DMS153 treated with DMSO at 0.1 percent for 48 hours (cell line): ENCODE data around the gene LOC128125822.
"Not testable (repeated sequence)": the region's sequence is repeated elsewhere in the genome, so short reads cannot be mapped to it uniquely, and the experiment has no call there.

ENCODE experiments used
- DNase-seq: peaks from one replicate; lab custom pipeline; 2025; ENCODE audit not compliant: unreplicated experiment; lab: John Stamatoyannopoulos, UW

LOC128125822 gene

DNA sequence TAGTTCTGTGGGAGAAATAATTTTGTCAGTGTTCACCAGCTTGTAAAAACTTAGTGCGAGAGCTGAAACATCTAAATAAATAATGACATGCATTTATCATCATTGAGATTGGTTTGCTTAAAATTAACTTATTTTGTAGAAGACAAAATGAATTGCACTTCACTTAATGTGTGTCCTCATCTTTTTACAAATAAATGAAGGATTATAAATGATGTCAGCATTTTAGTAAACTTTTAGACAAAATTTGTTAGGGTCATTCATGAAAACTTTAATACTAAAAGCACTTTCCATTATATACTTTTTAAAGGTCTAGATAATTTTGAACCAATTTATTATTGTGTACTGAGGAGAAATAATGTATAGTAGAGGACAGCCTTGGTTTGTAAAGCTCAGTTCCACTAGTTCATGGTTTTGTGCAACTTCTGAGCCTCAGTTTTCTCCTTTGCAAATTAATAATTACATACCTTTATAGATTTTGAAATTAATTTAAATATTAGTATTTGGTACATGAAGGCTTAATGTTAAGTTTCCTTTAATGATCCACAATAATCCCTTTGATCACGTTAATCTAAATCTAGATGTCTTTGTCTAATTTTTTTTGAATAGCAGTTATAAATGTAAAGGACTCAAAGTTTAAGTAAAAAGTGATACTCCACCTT lies 9.2 kb downstream of the LOC128125822 start:
- no peak for DNase-seq

DNA sequence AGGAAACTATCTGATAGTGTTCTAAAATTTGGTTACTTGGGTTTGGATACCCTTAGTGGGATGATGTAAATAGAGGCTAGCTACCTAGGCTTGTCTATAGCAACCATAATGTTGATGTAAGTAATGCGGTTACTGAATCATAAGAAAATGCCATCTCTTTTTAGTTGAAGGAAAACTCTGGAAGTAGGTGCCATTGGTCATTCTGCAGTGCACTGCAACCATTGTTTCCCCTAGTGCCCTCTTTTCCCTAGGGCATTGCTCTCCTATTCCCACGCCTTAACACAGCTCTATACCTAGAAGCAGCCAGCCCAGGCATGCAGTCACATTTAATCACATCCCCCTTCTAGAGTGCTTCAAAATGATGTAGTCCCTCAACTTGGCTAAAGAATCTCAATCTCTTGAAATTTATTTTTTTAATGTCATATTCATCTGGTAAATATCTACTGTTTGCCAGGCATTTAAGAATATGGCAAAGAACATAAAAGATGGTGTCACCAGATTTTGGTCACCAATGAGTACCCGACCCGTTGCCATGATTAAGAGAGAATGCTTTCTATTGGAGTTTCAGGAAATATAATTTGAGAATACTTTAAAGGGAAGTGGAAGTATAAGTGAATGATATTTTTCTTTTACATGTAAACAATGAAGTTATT lies 10.4 kb downstream of the LOC128125822 start:
- no peak for DNase-seq

DNA sequence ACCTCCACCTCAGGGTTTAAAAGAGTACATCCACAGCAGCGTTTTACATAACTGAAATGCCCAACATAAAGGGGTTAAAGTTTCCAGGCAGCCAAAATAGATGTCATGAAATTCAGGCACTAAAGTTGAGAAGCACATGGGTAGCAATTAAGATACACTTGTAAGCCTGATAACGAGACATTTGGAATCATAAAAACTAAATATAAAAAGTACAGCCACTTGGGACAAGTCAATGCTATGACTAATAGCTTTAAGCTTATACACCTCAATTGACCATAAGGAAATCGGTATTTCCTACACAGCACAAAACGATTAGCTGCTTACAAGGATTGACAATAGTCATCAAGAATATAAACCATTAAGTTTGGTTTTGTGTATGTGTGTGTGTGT lies 11.8 kb downstream of the LOC128125822 start:
- no peak for DNase-seq

DNA sequence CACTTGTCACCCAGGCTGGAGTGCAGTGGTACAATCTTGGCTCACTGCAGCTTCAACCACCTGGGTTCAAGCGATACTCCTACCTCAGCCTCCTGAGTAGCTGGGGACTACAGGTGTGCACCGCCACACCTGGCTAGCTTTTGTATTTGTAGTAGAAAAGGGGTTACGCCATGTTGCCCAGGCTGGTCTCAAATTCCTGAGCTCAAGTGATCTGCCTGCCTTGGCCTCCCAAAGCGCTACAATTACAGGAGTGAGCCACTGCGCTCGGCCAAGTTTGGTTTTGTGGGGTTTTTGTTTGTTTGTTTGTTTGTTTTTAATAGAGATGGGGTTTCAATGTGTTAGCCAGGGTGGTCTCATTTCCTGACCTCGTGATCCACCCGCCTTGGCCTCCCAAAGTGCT lies 12.3 kb downstream of the LOC128125822 start:
- DNase-seq, result no peak

DNA sequence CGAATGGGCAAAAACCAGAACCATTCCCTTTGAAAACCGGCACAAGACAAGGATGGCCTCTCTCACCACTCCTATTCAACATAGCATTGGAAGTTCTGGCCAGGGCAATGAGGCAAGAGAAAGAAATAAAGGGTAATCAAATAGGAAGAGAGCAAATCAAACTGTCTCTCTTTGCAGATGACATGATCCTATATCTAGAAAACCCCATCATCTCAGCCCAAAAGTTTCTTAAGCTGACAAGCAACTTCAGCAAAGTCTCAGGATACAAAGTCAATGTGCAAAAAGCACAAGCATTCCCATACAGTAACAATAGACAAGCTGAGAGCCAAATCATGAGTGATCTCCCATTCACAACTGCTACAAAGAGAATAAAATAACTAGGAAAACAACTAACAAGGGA lies 13.4 kb downstream of the LOC128125822 start:
- not testable (repeated sequence) for DNase-seq

DNA sequence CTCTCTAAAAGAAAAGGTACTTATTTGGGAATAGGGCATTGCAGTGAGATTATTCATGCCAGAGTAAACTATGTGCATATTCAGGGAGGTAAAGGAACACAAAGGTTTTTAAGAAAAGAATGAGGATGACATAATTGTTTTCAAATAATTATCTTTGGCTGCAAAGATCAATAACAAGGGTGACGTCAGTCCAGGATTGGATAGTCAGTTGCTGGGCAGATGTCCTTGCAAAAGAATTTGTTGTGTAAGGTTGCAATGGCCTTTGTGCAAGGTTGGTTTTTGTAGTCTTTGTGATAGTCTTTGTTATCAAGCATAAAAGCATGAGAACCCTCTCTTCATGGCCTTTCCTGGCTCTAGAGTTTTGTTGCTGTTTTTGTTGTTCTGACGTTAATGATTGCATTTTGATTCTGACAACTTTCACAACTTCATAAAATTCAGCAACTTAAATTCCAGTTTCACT lies 17.7 kb downstream of the LOC128125822 start:
- no peak for DNase-seq

DNA sequence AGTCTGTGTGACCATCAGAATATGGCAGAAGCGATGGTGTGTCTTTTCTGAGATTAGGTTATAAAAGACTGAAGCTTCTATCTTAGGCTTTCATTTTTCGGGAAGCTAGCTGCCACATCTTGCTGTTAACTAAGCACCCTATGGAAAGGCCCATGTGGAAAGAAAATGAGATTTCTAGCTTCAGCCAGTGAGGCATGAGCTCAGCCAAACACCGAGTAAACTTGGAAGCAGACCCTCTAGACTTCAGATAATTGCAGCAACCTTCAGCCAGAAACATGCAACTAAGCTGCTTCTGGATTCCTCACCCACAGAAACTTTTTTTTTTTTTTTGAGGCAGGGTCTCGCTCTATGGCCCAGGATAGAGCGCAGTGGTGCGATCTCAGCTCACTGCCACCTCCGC lies 20.6 kb downstream of the LOC128125822 start:
- no peak for DNase-seq

DNA sequence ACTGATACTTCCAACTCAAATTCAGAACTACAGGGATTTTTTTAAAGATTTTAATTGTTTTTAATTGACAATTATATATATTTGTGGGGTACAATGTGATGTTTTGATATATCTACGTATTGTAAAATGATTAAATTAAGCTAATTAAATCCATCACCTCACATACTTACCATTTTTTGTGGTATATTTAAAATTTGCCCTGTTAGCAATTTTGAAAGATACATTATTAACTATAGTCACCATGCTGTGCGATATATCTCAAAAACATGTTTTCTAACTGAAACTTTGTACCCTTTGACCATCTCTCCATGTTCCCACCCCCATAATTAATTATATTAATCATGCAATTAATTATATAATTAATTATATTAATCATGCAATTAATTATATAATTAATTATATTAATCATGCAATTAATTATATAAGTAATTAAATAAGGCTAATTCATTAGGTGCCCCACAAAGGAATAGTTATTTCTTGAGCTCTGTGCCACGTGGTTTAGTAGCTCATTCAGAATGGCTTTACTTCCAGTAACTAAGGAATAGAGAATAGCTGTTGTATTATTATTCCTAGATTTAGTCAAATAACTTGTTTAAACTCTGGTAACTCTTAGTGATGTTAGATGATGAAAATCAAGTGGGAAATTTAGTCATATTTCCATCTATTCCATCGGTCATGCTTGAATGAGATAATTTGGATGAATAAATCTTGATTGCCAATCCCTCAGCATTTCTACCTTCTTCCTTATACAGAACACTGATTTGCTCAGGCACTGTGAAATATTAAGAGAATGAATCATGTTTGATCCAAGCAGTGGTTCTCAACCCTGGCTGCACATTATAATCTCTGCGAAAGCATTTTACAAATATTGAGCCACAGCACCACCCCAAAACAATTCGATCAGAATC lies 25.1 kb downstream of the LOC128125822 start:
- no peak for DNase-seq

DNA sequence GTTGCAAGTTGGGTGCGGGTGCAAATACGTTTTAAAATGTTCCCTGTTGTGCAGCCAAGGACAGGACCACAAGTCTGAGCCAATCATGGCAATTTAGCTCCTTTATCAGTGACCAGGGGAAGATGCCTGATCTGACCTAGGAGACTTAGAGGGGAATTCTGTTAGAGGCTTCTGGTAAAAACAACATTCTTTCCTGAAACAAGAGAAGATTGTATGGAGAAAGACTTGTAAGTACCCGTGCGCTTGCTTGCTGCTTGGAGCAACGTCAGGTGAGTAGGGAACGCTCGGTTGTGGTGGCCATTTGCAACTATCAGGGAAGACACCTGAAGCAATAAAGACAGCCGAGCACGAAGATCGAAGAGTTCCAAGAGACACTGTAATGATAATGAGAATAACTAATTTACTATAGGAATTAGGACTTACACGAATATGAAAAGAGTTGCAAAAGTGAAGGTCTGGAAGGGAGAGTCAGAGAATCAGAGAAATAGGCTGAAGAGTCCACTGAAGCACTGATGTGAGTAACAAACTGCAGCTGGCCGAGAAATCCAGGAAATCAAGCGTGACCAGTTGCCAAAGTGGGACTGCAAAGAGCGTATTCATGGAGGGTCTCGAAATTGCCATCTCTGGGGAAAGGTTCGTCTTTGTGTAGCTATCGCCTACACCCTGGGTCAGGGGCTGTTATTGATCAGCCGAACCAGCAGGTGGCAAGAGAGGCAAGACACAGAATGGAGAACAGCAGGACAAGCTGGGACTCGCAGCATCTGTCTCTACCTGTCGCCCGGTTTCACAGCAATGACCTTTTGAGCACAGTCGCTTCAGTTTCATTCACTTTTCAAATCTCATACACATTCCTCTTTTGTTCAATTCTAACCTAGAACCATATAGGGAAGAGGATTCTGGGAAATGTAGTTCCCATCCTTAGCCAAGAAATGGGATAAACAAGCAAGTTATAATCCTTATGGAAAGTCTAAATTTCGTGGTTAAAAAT lies 26.1 kb downstream of the LOC128125822 start:
- peak; percentile 43 for DNase-seq

DNA sequence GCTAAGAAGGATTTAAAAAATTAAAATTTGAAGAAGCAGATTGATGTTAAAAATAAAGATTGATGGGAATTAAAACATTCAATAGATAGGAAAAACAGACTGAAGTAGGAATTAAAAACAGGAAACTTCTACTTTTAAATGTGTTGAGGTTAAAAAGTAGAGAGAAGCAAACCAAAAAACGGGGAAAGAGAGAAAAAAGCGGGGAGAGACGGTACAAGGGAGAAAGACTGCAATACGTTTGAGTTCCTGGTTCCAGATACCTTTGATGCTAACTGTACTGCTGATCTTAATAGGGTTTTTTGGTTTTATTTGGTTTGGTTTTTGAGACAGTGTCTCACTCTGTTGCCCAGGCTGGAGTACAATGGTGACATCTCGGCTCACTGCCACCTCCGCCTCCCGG lies 27.0 kb downstream of the LOC128125822 start:
- DNase-seq, result no peak

DNA sequence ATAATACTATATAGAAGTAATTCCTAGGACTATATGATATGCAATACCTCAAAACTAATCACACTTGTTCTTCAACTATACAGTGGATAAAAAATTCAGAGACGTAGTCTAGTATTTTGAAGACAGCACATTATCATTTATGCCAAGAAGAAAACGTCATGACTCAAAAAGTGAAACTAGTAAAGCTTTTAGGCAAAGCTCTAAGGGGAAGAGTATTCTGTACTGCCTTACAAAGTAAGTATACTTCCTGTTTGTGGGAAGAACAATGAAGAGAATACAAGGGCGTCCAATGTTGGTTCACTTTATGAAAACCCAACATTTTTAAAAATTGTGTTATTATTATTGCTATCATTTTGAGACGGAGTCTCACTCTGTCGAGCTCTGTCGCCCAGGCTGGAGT lies 27.9 kb downstream of the LOC128125822 start:
- DNase-seq, result no peak

DNA sequence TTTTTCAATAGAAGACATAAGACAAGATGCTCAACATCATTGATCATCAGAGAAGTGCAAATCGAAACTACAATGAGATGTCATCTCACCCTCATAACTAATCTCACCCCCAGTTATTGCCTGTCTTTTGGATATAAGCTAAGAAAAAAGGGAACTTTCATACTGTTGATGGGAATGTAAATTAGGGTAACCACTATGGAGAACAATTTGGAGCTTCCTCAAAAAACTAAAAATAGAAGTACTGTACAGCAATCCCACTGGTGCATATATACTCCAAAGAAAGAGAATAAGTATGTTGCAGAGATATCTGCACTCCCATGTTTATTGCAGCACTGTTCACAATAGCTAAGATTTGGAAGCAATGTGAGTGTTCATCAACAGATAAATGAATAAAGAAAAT lies 37.0 kb downstream of the LOC128125822 start:
- no peak for DNase-seq

DNA sequence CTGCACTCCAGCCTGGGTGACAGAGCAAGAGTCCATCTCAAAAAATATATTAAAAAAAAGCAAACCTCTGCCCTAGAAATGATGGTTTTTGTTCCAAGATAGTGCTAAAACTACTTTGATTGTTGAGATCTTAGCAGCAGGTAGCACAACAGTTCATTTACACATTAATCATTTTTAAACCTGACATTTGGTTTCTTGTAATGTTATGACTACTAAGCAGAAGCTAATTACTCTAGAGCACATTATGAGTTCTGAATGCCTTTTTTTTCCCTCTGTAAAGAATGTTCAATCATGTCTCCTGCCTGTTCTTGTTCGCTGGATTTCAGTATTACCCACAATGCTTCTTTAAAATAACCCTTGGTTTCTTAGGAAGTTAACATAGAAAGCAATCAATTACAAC lies 38.7 kb downstream of the LOC128125822 start:
- DNase-seq, result no peak

DNA sequence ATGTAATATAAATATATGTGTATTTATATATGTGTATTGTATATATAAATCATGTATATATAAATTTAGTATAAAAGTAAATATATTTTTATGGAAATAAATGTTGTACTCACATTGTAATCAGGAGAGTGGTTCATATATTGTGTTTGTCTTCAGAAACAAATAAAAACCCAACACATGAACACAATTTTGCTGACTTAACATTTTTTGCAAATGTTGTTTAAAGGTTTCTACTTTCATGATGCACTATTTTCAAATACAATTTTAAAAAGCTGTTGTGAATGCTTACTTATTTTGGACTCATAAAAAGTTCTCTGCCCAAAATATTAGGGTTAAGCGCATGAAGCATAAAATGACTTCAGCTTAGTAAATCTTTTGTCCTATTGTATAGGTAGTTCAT lies 39.3 kb downstream of the LOC128125822 start:
- no peak for DNase-seq

DNA sequence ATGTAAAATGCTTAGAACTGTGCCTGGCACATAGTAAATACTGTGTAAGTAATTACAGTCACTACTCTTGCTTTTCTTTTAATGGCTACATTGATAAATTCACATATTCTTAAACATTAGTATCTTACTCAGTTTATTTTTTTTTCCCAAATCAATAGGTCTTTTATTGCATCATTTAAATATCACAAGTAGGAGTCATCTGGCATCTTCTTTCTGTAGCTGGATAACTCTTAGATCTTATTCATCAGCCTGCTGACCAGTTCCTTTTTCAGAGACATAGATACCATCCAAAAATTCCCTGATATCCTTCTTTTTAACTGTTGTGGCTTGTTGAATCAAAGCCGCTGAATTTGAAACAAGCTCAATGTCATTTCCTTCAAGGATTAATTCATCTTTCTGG lies 43.3 kb downstream of the LOC128125822 start:
- no peak for DNase-seq
